Measurements from ENCODE around the gene COL5A1.
"Not testable (repeated sequence)": the region's sequence is repeated elsewhere in the genome, so short reads cannot be mapped to it uniquely, and the experiment has no call there.

COL5A1 gene

DNA sequence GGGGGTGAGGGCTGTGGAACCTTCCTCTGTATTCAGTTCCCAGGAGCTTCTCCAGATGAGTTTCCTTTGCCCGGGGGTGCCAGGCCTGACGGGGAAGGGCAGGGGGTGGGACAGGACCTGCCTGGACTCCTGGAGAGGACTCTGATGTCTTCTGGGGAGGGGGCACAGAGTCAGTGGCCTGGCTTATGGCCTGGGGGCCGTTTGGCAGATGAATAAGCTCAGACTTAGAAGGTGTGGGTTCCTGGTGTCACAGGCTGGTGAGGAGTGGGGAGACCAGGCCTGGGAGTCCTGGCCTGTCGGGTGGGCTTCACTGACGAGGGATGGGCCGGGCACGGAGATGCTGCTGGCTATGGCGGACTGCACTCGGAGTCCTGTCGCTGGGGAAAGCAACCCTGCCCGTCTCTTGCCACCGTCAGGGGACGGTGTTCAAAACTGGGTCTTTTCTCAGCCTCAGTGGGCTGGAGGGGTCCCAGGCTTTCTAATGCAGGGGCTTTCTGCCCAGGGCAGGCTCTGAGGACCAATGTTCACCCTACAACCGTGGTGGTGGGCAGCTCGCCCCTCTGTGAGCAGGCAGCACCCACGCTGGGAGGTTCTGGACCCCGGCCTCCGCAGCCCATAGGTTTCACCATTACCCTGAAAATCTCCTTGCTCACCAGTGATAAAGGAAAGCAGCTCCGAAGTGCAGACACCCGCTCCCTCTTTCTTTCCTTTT, 16.2 kb downstream of the COL5A1 start:
- DNase-seq (ENCODE audit: low spot score): no peak

DNA sequence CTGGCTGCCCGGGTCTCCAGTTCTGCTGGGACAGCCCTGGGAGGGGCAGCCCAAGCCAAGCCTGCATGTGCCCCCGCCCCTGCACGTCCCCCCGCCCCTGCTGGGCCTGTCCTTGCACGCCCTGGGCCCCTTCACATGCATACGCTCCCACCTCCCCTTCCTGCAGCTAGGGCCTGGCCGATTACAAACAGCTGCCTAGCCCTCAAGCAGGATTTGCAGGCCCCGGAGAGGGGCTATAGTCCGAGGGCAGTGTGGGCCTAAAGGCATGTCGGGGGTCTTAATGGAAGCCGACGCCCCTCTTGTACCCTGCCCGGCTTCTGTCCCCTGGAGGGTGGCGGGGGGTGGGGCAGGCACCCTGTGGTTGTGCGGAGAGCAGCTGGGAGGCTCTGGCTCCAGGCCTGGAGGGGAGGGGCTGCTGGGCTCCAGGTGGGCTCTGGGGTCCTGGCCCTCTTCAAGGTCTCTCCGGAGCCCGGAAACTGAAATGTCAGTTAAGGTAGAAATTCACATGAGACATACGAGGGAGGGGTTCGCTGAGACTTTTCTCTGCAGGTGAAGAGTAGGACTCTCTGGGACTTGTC, 16.9 kb downstream of the COL5A1 start:
- no peak for DNase-seq (ENCODE audit: low spot score)

DNA sequence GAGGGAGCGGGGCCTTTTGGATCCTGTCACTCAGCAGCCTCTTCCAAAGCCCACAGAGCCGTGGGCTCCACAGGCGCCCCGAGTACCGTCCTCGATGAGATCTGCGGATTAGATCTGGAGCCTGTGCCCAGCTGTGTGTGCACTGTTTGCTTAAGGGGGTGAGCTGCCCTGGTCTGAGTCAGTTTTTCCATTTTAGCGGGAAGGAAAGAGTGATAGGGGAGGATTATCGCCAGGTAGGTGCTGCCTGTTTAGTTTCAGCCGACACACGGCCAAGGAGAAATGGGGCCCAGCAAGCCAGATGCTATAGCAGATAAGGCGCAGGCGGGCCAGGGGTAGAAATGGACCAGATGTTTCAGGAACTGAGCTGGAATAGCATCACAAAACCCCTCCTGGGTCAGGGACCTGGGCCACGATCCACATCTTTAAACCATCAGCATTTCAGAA, 18.1 kb downstream of the COL5A1 start:
- no peak for DNase-seq (ENCODE audit: low spot score)

DNA sequence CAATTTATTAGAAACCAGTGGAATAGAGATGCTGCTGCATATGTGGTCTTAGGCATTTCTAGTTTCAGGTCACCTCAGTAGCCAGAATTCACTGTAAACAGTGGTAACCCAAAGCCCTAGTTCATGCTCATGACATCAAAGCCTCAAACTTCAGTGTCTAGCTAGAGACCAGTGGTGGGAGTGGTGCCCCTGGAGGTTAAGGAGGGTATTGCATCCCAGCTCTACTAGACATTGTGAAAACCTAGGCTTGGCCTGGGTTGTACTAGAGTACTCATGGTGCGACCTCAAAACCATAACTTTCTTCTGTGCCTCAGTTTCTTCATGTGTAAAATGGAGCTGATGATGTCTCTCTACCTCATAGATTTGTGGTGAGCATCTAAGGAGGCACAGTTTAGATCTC, 18.8 kb downstream of the COL5A1 start:
- DNase-seq (ENCODE audit: low spot score): no peak

GRCh38 chr9:134661299-134661698, 19.7 kb downstream of the COL5A1 start:
- DNase-seq (ENCODE audit: low spot score): peak; percentile 41

DNA sequence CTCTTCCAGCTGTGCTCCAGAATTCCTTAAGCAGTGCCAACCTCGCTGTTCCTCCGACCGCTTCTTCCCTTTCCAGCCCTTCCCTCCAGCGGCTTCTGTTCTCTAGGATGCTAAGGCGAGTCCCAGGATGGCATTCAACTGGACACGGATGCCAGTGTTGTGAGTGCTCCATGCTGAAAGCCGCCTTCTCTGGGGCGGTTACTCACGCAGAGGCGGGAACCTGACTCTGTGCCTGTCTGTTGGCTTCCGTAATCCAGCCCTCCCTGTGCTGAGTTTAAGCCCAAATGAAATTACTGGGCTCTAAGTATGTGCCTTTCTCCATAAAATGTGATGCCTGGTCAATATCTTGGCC, 20.2 kb downstream of the COL5A1 start:
- DNase-seq (ENCODE audit: low spot score): peak; percentile 80

DNA sequence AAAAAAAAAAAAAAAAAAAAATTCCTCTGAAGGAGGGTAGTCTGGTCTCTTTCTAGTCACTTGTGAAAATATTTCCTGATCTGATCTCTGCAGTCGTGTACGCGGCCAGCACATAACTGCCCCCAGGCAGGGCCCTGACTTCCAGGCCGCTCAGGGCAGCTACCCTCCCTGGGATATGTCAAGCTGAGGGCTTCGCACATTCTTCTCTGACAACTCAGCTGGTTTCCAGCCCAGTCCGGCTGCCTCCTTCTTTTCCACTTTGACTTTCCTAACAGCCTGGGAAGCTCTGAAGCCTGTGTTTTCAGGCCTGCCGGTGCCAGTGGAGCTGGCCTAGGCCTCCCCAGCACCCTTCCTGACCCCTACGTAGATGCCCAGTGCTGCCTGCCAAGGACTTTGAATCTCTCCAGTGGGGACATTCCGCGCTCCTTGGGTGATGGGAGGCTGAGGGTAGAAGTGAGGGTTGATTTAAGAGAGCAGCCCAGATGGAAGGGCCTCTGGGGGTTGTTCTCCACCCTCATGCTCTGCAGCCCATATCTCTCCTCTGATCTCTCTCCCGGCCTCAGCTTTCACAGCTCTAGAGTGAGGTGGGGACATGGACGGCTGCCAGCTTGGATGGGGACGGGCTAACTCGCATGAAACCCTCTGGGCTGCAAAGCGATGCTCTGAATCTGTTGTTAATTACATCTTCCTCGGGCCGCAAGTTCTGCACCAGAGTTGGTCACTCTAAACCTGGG, 20.7 kb downstream of the COL5A1 start:
- peak; percentile 87 for DNase-seq (ENCODE audit: low spot score)

GRCh38 chr9:134663084-134663483, 21.5 kb downstream of the COL5A1 start:
- no peak for DNase-seq (ENCODE audit: low spot score)

GRCh38 chr9:134663753-134664415, 22.3 kb downstream of the COL5A1 start:
- DNase-seq (ENCODE audit: low spot score): peak; percentile 50

DNA sequence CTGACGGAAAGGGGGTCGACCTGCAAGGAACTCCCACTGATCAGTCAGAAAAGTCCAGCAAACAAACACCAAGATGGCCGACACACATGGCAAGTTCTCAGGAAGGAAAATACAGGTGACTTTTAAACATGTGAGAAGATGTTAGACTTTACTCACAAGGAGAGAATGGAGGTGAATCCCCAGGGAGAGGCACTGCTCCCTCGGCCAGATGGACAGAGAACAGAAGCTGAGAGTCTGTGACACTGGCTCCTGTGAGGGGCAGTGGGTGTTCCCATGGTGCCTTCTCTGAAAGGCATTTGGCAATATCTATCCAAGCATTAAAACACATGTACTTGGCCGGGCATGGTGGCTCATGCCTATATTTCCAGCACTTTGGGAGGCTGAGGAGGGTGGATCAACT, 22.8 kb downstream of the COL5A1 start:
- no peak for DNase-seq (ENCODE audit: low spot score)

- DNase-seq (ENCODE audit: low spot score): no peak
Measured at GRCh38 chr9:134666208-134666607, 24.6 kb downstream of the COL5A1 start.

- DNase-seq (ENCODE audit: low spot score): no peak
Measured at GRCh38 chr9:134666831-134667230, 25.2 kb downstream of the COL5A1 start.

DNA sequence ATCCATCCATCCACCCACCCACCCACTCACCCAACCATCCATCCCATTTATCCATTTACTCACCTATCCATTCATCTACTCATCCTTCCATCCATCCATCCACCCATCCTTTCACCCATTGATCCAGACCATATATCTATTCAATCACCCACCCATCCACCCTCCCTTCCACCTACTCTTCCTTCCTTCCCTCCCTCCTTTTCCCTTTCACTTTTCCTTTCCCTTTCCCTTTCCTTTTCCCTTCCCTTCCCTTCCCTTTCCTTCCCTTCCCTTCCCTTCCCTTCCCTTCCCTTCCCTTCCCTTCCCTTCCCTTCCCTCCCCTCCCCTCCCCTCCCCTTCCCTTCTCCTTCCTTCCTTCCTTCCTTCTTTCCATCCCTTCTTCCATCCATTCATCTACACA, 27.4 kb downstream of the COL5A1 start:
- DNase-seq (ENCODE audit: low spot score): not testable (repeated sequence)

GRCh38 chr9:134669399-134669955, 27.9 kb downstream of the COL5A1 start:
- no peak for DNase-seq (ENCODE audit: low spot score)

DNA sequence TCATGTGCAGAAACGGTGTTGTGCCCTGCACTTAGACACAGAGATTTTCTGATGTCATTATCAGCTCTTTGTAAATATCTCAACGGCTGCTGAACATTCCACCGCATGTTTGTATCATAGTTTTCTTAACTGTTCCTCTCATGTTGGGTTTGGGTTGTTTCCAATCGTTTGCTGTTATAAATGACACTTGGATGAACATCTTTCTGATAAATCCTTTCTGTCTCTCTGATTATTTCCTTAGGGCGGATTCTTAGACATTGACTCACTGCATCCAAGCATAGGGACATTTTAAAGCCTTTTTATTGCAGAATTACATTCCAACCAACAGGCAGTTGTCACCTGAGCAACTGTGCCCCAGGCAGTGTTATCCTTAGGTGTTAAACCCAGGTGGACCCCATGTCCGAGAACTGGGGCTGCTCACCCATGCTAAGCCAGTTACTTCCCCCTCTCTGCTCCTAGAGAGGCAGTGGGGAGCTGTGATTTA, 28.5 kb downstream of the COL5A1 start:
- peak; percentile 57 for DNase-seq (ENCODE audit: low spot score)

DNA sequence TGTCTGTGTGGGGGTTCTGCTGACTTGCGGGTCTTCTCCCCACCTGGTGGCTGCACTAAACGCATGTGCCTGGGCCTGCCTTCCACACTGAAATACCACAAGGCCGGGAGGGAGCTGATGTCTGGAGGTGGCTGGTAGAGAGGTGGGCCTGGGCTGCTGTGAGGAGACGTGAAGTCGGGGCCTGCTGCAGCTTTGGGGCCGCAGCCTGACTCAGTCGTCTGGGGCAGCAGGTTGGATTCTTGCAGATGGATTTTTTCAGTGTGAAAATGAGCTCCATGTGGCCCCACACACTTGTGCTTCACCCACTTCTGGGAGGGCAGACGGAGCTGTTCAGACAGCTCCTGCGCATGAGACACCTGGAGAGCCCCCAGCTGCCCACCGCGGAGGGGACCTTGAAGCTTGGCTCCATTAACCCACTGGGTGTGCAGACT, 29.3 kb downstream of the COL5A1 start:
- DNase-seq (ENCODE audit: low spot score): no peak

- DNase-seq (ENCODE audit: low spot score): peak; percentile 49
Measured at GRCh38 chr9:134671341-134672113, 29.9 kb downstream of the COL5A1 start.

DNA sequence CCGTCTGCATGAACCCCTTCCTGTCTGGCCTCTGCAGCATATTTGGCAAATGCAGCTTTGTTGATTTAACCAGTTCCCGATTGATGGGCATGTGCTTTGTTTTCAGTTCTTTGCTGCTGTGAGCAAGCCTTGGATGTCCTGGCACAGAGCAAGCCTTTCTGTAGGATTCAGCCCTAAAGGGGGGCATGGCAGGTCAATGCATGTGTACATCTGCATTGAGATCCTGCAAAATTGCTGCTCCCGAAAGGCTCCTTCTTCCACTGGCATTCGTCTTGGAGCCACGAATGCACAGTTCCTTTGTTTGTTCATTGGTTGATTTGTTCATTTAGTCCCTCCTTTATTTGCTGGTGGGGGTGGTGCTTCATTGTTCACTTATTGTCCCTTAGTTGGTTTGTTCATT, 34.8 kb downstream of the COL5A1 start:
- DNase-seq (ENCODE audit: low spot score): no peak

DNA sequence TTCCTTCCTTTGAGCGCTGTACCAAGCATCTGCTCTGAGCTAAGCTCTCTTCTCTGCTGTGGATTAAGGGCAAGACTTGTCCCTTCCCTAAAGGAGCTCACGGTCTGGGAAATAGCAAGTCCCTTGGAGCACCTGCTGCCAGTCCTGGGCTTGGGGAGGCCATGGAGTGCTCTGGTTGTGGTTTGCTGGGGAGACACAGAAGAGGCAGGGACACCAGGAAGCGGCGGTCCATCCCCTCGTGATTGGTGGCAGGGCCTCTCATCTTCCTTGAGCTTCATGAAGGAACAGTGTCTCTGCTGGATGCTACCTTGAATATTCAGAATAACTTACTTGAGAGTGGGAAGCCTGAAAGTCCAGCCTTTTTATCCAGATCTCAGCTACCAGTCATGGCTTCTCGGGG, 35.3 kb downstream of the COL5A1 start:
- DNase-seq (ENCODE audit: low spot score): no peak

DNA sequence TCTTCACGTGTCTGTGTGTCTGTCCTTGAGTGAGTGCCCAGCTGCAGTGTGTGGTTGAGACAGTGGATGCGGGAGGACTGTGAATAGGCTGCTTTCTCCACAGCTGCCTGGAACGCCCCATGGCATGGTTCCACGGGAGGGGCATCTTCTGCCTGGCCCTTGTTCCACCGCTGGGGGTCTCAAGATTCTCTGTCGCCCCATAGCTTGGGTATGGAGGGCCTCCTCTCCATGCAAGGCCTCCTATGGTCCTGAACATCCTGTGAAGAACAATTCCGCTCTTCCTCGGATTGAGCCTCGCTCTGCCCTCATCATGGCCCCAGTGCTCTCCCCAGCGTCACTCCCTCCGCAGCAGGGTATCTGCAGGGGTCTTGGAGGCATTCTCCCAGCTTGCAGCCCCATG, 36.1 kb downstream of the COL5A1 start:
- no peak for DNase-seq (ENCODE audit: low spot score)

DNA sequence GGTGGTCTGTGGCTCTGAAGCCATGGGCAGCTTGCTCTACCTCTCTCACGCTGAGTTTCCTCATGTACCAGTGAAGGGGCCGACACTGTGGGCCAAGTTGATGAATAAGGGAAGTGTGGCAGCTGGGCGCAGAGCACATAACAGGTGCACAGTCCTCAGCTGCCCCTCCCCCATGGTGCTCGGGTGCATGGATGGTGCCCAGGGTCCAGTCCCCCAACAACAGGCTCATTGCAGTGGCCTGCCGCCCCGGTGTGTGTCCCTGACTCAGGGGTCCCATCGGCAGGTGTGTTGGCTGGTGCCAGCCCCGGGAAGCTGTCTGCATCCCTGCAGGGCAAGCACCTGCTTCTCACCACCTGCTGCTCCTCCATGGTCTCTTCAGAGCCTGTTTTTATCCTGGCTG, 36.6 kb downstream of the COL5A1 start:
- no peak for DNase-seq (ENCODE audit: low spot score)

Measured in AG20443 (cell line).